RWPE1 (cell line): ENCODE measurements around the gene PRKAR2B.

Experiments
- CTCF ChIA-PET: fragments of 350-600 bp; sonication (Branson Sonifier 250); formaldehyde crosslinking; extraction: SDS; loops from one replicate; lab custom pipeline; 2021; lab: Yijun Ruan, JAX
- POLR2A ChIA-PET: fragments of 400-600 bp; formaldehyde crosslinking; extraction: SDS; loops from one replicate; lab custom pipeline; 2020; ENCODE audit warnings: antibody characterized with exemption; ENCODE audit not compliant: low non-redundant PET; lab: Yijun Ruan, JAX
- DNase-seq: peaks from one replicate; pipeline ENCODE4 v3.0.0; 2012; ENCODE audit warnings: low spot score
- H3K27ac ChIP-seq: fragments of 450-650 bp; 2 replicates; pipeline ENCODE4 v1.5.1; 2017
- TF ChIP-seq, protein P1 (sequence below): fragments of 450-650 bp; conservative IDR thresholded peaks from 2 replicates; pipeline ENCODE4 v1.5.1; 2017; ENCODE audit warnings: low read depth, mild to moderate bottlenecking

Gene PRKAR2B

DNA sequence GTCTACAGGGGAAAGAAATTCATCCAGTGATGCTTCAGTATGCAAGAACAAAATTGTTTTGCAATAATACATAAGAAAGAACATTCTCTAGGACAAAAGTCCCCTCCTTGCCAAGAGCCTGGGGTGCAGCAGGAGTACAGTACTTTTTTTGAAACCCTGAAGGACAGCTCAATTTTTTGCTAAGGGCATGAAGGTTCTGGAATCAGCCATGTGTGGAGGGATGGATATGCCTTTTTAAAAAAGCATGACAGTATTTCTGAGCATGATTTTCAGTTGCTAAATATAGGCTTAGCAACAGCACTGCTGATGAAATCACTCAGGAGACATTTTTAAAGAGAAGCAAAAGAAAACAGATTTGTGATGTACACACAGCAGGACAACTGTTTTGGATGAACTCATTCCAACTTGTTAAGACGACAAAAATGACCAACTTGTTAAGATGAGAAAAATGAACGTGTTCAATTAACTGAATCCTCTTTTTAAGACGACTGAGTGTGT is 163.6 kb downstream of the PRKAR2B start:
- no peak overlapping the region for H3K27ac ChIP-seq
- no peak for DNase-seq
- ChIA-PET CTCF (interaction anchor here (0.7 kb wide), 1 partner anchor 34 kb away, joined by 3 read pairs; no protein-coding TSS in a partner anchor), POLR2A (no interaction called here)
- TF ChIP-seq, protein P1, sequence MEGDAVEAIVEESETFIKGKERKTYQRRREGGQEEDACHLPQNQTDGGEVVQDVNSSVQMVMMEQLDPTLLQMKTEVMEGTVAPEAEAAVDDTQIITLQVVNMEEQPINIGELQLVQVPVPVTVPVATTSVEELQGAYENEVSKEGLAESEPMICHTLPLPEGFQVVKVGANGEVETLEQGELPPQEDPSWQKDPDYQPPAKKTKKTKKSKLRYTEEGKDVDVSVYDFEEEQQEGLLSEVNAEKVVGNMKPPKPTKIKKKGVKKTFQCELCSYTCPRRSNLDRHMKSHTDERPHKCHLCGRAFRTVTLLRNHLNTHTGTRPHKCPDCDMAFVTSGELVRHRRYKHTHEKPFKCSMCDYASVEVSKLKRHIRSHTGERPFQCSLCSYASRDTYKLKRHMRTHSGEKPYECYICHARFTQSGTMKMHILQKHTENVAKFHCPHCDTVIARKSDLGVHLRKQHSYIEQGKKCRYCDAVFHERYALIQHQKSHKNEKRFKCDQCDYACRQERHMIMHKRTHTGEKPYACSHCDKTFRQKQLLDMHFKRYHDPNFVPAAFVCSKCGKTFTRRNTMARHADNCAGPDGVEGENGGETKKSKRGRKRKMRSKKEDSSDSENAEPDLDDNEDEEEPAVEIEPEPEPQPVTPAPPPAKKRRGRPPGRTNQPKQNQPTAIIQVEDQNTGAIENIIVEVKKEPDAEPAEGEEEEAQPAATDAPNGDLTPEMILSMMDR: no peak

DNA sequence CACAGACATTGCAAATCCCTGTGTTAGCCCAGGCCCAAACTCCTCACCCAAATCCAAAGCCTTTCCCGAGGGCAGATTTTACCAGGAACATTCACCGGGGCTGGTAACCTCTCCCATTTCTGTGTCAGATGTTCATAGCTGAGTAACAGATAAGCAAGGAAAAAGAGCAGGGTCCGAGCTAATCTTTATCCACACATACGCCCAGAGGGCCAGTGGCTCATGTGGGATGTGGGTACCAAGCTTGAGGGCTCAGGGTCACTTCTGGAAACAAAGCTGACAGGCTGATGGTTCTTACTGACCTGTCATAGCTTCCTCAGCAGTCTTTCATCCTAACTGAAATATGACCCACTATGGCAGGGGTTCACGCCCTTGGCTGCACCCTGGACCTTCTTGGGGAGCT is 164.1 kb downstream of the PRKAR2B start:
- DNase-seq: no peak
- H3K27ac ChIP-seq: no peak overlapping the region
- ChIA-PET POLR2A (no interaction called here), CTCF (no interaction called here)
- TF ChIP-seq, protein P1: no peak

DNA sequence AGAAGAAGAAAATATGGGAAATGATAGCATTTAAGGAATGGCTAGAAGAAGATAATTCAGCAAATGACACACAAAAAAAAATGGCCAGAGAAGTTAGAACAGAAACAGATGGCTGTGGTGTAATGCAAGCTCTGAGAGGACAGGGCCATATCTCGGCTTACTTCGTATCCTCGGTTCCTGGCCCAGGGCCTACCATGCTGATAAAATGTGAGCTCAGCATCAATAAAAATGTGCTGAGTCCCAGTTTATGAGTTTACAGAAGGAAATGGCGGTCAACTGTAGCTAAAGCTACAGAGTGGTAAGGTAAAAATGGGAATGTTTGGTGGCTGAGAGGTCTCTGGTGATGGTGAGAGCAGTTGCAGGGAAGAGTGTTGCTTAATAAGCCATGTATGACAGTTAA is 165.1 kb downstream of the PRKAR2B start:
- POLR2A ChIA-PET: no interaction called here
- no peak overlapping the region for H3K27ac ChIP-seq
- no peak for DNase-seq
- CTCF ChIA-PET: interaction anchor here (0.6 kb wide), 1 partner anchor 92 kb away, joined by 4 read pairs; no protein-coding TSS in a partner anchor
- TF ChIP-seq, protein P1: no peak

- ChIA-PET POLR2A (no interaction called here), CTCF (no interaction called here)
- H3K27ac ChIP-seq: no peak overlapping the region
- TF ChIP-seq, protein P1: no peak
- DNase-seq: no peak
Measured at GRCh38 chr7:107210400-107210799, 165.9 kb downstream of the PRKAR2B start.
